Vagina (tissue), 2 donors: Measurements from ENCODE around the gene GPC5. TPM values are rescaled to one million over a fixed set of nuclear protein-coding genes. Genes with fewer than 3 reads are reported as not detected.
"Not testable (repeated sequence)": the region's sequence is repeated elsewhere in the genome, so short reads cannot be mapped to it uniquely, and the experiment has no call there.

ENCODE experiments used
- DNase-seq, 2 donors: peaks; one replicate each; pipeline ENCODE4 v3.0.0-alpha.2; 2017; ENCODE audit errors: extremely low spot score in 2 of 2
- H3K27ac ChIP-seq: fragments of 200-600 bp; sonication (generic); one replicate; pipeline ENCODE4 v1.5.1; 2019
- H3K27me3 ChIP-seq: fragments of 200-600 bp; sonication (generic); one replicate; pipeline ENCODE4 v1.5.1; 2019
- H3K36me3 ChIP-seq, 2 donors: fragments of 200-600 bp; sonication (generic); one replicate each; pipeline ENCODE4 v1.5.1; 2017 to 2019
- H3K4me1 ChIP-seq: fragments of 200-600 bp; sonication (generic); one replicate; pipeline ENCODE4 v1.5.1; 2019
- H3K4me3 ChIP-seq, 2 donors: fragments of 200-600 bp; sonication (generic); 1 replicate in 1 of 2; 2 replicates in 1 of 2; pipeline ENCODE4 v1.5.1; 2016 to 2019
- H3K9me3 ChIP-seq: fragments of 200-600 bp; sonication (generic); one replicate; pipeline ENCODE4 v1.5.1; 2019
- CTCF ChIP-seq, 3 experiments: fragments of 450-650 bp in 2 of 3; fragments of 200-600 bp in 1 of 3; sonication (generic) in 1 of 3; IDR thresholded peaks; one replicate each; pipeline ENCODE4 v1.5.1; 2017 to 2019; ENCODE audit warnings: antibody characterized with exemption in 3 of 3, mild to moderate bottlenecking in 2 of 3, moderate library complexity in 2 of 3
- POLR2A ChIP-seq, 2 donors: fragments of 450-650 bp; IDR thresholded peaks; one replicate each; pipeline ENCODE4 v1.6.1; 2017; ENCODE audit warnings: antibody characterized with exemption in 2 of 2, mild to moderate bottlenecking in 2 of 2, moderate library complexity in 2 of 2
- POLR2AphosphoS5 ChIP-seq, 2 donors: sonication (generic); formaldehyde crosslinking; IDR thresholded peaks; one replicate each; pipeline ENCODE4 v1.9.0; 2017; ENCODE audit warnings: antibody characterized with exemption in 2 of 2, mild to moderate bottlenecking in 2 of 2, low read depth in 1 of 2; ENCODE audit not compliant: insufficient read depth in 1 of 2
- intact Hi-C: fragments of 100-400 bp; cut with DNase I; formaldehyde crosslinking; loops from one replicate; pipeline ENCODE4 v1.15.1; 2023
- total RNA-seq: library from RNA; depleted of rRNA; stranded (reverse); fragments of >200 nt; gene quantifications from one replicate; pipeline ENCODE4 v1.2.3, GENCODE V29; 2016

Gene GPC5
- total RNA-seq, 1 donor from 2014 or later = 1.7 TPM

- no peak overlapping the region for H3K27ac ChIP-seq
- H3K36me3 ChIP-seq = no peaks in the 10 kb centered on the region
- intact Hi-C loops = no loop called here
- H3K9me3 ChIP-seq = no peaks in the 10 kb centered on the region
- DNase-seq = no peak
- no peak overlapping the region for H3K4me3 ChIP-seq
- H3K4me1 ChIP-seq = peaks cover 23% of the 10 kb centered on the region
- TF ChIP-seq POLR2AphosphoS5 (IDR thresholded peaks at IDR 0.05; ENCODE audit: insufficient read depth in 1 of 2, low read depth in 1 of 2) (no peak), POLR2A (IDR thresholded peaks at IDR 0.05) (no peak), CTCF (IDR thresholded peaks at IDR 0.05) (no peak)
- H3K27me3 ChIP-seq = no peaks in the 10 kb centered on the region
Measured at GRCh38 chr13:91351980-91352379, 46.4 kb upstream of the GPC5 start.

- H3K4me1 ChIP-seq = peaks cover 21% of the 10 kb centered on the region
- intact Hi-C loops, H3K36me3 ChIP-seq, H3K27ac ChIP-seq, H3K4me3 ChIP-seq, H3K27me3 ChIP-seq, DNase-seq, H3K9me3 ChIP-seq: not testable (repeated sequence)
Measured at GRCh38 chr13:91352891-91353290, 45.5 kb upstream of the GPC5 start.

GRCh38 chr13:91353494-91353893, 44.9 kb upstream of the GPC5 start:
- H3K4me3 ChIP-seq = no peak overlapping the region
- TF ChIP-seq POLR2AphosphoS5 (IDR thresholded peaks at IDR 0.05; ENCODE audit: insufficient read depth in 1 of 2, low read depth in 1 of 2) (no peak), CTCF (IDR thresholded peaks at IDR 0.05) (no peak), POLR2A (IDR thresholded peaks at IDR 0.05) (no peak)
- no peaks in the 10 kb centered on the region for H3K9me3 ChIP-seq
- peaks cover 21% of the 10 kb centered on the region for H3K4me1 ChIP-seq
- no peaks in the 10 kb centered on the region for H3K27me3 ChIP-seq
- H3K27ac ChIP-seq = no peak overlapping the region
- H3K36me3 ChIP-seq = no peaks in the 10 kb centered on the region
- intact Hi-C loops = no loop called here
- DNase-seq = no peak

GRCh38 chr13:91355099-91355825, 43.2 kb upstream of the GPC5 start:
- no peaks in the 10 kb centered on the region for H3K9me3 ChIP-seq
- no peak for DNase-seq
- no peak overlapping the region for H3K4me3 ChIP-seq
- no peak overlapping the region for H3K27ac ChIP-seq
- H3K4me1 ChIP-seq = peaks cover 9% of the 10 kb centered on the region
- H3K36me3 ChIP-seq = no peaks in the 10 kb centered on the region
- no peaks in the 10 kb centered on the region for H3K27me3 ChIP-seq
- TF ChIP-seq CTCF (IDR thresholded peaks at IDR 0.05) (no peak), POLR2A (IDR thresholded peaks at IDR 0.05) (no peak), POLR2AphosphoS5 (IDR thresholded peaks at IDR 0.05; ENCODE audit: insufficient read depth in 1 of 2, low read depth in 1 of 2) (no peak)
- intact Hi-C loops = no loop called here

GRCh38 chr13:91355826-91356710, 42.4 kb upstream of the GPC5 start:
- DNase-seq = no peak
- Histone ChIP-seq H3K4me1 (peaks cover 1% of the 10 kb centered on the region), H3K4me3 (no peak overlapping the region), H3K9me3 (no peaks in the 10 kb centered on the region), H3K36me3 (no peaks in the 10 kb centered on the region), H3K27me3 (no peaks in the 10 kb centered on the region), H3K27ac (no peak overlapping the region)
- intact Hi-C loops = no loop called here
- TF ChIP-seq CTCF (IDR thresholded peaks at IDR 0.05) (no peak), POLR2AphosphoS5 (IDR thresholded peaks at IDR 0.05; ENCODE audit: insufficient read depth in 1 of 2, low read depth in 1 of 2) (no peak), POLR2A (IDR thresholded peaks at IDR 0.05) (no peak)
